GM21423 (cell line): ENCODE data around the gene ANGEL2.
A peak's percentile ranks its signal among the peaks of the same experiment; 100 is the strongest.
"Not testable (repeated sequence)": the region's sequence is repeated elsewhere in the genome, so short reads cannot be mapped to it uniquely, and the experiment has no call there.

Experiments used
- ATAC-seq: cut with Tn5 transposase; IDR thresholded peaks from one replicate; pipeline ENCODE4 v1.9.1; 2021; ENCODE audit warnings: mild to moderate bottlenecking, moderate library complexity; ENCODE audit not compliant: unreplicated experiment

The ANGEL2 gene

DNA sequence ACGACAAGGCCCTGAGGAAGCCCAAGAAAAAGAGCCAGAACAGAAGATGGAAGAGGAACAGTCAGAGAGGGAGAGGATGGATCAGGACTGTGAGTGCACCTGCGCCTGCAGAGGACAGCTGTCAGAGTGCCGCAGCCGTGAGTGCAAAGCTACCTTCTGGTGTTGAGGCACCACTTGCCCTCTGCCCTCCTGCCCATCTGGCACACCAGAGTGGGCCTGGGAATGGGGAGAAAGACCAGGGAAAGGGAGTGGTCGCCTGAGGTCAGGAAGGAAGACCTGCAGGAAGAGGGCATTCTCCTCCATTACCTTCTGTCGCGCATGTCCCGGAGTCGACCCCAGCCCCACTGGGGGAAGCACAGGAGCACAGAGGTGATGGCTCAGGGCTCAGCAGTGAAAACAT is 39.1 kb downstream of the ANGEL2 start:
- no peak for ATAC-seq

- ATAC-seq, result no peak
Measured at GRCh38 chr1:212975111-212975918, 40.4 kb downstream of the ANGEL2 start.

DNA sequence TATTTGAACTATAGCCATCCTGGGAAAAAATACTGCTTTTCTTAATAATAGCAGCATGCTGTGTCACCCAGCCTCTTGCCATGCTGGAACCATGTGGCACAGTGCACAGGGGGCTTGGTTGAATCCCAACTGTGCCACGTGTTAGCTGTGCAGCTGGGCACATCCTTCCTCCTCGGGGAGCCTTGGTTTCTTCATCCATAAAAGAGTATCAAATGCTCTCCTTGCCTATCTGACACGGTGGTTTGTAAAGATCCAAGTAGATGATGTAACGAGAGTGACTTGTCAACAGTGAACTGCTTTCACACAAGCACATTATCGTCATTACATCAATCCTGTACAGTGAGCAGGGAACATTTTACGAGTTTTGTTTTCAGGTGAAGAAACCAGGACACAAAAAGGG is 41.0 kb downstream of the ANGEL2 start:
- ATAC-seq, result no peak

- no peak for ATAC-seq
Measured at GRCh38 chr1:212973899-212974298, 41.8 kb downstream of the ANGEL2 start.

GRCh38 chr1:212973426-212973825 is 42.2 kb downstream of the ANGEL2 start:
- no peak for ATAC-seq

DNA sequence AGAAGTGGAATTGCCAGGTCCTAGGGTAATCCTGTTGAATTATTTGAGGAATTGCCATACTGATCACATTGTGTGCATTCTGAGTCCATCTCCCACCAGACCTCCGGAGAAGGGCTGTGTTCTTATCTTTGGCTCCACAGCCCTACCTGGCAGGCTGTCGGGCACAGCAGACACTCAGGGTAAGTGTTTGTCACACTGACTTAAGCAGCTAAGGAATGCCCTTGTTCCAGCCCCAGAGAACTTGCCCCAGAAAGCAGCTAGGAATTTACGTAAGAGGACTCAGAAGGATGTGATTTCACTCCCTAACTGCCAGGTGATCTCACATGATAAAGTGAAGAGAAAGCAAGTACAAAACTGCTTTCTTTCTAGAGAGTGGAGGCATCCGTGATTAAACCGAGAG is 44.4 kb downstream of the ANGEL2 start:
- no peak for ATAC-seq

GRCh38 chr1:212970085-212970484 is 45.6 kb downstream of the ANGEL2 start:
- no peak for ATAC-seq

- peak; percentile 49 for ATAC-seq
Measured at GRCh38 chr1:212968368-212968863, 47.3 kb downstream of the ANGEL2 start.

DNA sequence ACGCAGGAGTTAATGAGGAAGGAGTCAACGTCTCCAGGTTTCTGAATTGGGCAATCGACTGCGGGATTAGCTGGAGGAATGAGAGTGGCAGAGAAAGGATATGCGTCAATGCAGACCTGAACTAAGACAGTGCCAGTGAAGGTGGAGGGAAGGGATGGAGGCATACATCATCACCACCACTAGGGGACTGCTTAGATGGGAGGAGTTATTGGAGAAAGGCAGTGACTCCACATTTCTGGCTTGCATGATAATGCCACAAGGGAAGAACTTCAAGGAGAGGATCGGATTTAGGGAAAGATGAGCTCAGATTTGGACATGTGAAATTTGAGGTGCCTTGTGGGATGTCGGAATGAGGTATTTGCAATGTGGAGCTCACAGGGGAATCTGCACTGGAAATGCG is 47.9 kb downstream of the ANGEL2 start:
- ATAC-seq, result peak; percentile 58

DNA sequence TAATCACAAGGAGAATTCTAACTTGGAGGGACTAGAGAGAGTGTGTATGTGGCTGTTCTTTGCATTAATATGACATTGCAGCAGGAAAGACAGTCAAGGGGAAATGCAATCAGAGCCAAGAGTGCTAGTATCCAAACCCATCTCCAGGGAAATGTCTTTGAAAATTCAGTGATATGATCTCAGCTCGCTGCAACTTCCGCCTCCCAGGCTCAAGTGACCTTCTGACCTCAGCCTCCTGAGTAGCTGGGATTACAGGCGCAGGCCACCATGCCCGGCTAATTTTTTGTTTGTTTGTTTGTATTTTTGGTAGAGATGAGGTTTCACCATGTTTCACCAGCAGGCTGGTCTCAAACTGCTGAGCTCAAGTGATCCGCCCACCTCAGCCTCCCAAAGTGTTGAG is 49.1 kb downstream of the ANGEL2 start:
- ATAC-seq, result no peak

DNA sequence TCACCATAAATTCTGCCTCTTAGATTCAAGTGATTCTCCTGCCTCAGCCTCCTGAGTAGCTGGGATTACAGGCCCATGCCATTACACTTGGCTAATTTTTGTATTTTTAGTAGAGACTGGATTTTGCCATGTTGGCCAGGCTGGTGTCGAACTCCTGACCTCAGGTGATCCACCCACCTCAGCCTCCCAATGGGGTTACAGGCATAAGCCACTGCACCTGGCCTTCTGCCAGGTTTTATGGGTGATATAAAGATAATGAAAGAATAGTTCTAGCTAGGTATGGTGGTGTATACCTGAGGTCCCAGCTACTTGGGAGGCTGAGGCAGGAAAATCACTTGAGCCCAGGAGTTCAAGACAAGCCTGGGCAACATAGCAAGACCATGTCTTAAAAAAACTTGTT is 50.7 kb downstream of the ANGEL2 start:
- ATAC-seq, result not testable (repeated sequence)

GRCh38 chr1:212964102-212964501 is 51.6 kb downstream of the ANGEL2 start:
- ATAC-seq, result no peak

- no peak for ATAC-seq
Measured at GRCh38 chr1:212962509-212962908, 53.2 kb downstream of the ANGEL2 start.

DNA sequence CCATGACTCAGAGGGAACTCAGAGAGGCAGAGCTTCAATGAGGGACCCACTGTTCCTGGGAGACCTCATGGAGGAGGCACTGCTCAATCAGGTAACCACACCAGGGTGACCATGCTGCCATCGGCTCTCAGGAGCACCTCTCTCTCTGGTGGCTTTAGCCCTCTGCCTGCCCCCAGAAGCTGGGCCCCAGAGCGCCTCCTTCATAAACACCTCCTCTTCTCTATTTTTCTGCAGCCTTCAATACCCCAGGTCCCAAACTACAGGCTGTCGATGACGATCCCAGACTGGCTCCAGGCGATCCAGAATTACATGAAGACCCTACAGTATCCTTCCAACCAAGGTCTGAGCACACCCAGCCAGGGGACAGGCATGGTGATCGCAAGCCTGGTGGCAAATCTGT is 54.7 kb downstream of the ANGEL2 start:
- no peak for ATAC-seq

DNA sequence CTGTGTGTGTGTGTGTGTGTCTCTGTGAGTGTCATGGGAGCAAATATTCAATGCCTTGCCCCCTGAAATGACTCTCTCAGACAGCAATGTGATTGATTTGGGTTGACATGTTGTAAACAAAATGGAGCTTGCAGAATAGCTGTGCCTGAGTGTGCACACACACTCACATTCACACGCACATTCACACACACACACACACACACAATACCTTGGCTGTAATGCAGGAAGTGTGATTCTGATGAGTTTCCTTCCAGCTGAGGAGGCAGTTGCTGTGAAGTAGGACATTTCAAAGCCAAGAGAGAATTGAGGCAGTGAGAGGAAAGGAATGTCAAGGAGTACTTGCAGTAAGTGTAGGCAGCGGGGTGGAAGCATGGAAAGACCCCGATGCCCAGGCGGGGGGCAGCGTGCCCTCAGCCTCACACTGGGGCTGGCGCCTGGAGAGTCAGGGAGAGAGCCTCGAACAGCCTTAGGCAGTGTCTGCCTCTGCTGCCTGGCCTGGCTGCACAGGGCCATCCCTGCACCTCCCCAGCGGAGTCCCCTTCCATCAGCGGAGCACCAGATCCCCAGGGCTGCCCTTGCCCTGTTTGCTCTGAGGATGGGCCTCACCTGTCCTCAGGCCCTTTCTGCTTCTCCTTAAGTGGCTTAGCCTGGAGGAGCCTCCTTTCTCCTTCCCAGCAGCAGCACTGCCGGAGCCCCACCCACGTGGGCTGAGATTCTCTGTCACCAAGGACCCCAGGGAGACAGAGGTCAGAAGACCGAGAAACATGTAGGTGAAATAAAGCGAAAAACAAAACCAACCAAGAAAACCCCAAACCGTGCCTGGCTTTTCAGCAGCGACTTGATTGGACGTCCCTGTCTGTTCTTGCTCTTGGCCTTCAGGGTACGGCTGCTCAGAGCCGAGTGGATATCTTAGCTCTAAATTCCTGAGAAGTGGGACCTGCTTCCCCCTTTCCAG is 56.1 kb downstream of the ANGEL2 start:
- ATAC-seq, result peak; percentile 42

DNA sequence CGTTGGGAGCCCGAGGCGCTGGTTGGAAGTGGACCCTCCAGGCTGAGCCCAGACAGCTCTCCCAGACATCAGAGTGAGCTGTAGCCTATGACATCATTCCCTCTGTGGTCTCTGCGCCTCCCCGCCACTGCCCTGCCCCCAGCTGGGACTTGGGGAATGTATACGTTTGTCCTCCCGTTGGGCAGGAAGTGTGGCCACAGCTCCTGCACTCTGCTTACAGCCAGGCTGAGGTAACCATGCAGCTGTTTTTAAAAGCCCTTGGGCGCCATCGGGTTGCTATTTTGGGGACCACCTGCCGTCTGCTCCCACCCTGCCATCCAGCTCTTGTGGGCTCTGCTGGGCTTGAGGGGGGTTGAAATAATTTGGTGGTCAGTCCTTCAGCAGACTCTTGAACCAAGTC is 57.5 kb downstream of the ANGEL2 start:
- ATAC-seq, result no peak

- no peak for ATAC-seq
Measured at GRCh38 chr1:212957546-212957945, 58.1 kb downstream of the ANGEL2 start.

- no peak for ATAC-seq
Measured at GRCh38 chr1:212955961-212956620, 59.6 kb downstream of the ANGEL2 start.

DNA sequence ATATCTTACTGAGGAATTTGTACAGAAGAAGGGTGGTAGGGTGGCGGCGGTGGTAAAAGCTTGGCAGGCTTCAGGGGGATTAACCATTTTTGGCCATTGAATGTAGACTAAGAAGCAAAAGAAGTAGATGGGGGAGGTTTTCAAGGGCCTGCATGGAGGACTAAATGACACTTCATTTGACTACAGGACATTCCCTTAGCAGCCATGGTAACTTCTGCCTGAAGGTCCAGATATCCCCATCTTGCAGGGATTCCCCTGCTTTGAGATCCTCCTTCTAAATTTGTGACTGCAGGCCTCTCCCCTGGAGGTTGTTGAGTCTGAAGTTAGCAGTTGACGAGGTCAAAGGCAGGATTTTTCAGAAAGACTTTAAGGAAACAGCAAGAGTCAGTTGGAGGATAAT is 60.6 kb downstream of the ANGEL2 start:
- ATAC-seq, result no peak

DNA sequence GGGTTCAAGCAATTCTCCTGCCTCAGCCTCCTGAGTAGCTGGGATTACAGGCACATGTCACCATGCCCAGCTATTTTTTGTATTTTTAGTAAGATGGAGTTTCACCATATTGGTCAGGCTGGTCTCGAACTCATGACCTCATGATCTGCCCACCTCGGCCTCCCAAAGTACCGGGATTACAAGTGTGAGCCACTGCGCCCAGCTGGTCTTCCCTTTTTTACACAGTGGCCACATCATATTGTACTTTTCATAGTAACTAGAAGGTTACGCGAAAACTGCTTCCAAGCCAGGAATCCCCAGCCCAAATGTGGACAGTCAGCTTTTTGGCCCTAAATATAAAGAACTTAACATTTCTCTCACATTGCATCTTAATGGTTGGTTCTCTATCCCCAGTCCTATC is 61.2 kb downstream of the ANGEL2 start:
- ATAC-seq, result no peak

DNA sequence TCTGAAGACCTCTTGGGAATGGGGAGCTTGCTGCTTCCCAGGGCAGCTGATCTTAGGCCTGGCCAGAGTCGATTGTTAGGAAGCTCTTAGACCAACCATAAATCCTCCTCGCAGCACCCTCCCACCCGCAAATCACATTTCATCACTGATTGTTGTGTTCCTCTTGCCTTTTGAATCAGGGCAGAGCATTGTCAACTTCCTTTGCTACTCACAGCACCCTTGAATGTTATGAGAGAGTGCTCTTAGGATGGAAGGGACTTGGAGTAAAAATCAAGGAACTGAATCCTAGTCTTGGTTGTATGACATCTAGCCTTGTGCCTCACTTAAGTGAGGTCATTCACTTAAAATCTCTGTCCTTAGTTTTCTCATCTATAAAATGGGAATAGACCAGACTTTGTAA is 62.3 kb downstream of the ANGEL2 start:
- no peak for ATAC-seq
